GM19035 (cell line): ENCODE measurements around the gene LPCAT2.
"Not testable (repeated sequence)": the region's sequence is repeated elsewhere in the genome, so short reads cannot be mapped to it uniquely, and the experiment has no call there.

Experiments used
- ATAC-seq: cut with Tn5 transposase; IDR thresholded peaks from one replicate; pipeline ENCODE4 v1.9.1; 2021; ENCODE audit not compliant: unreplicated experiment

The LPCAT2 gene

DNA sequence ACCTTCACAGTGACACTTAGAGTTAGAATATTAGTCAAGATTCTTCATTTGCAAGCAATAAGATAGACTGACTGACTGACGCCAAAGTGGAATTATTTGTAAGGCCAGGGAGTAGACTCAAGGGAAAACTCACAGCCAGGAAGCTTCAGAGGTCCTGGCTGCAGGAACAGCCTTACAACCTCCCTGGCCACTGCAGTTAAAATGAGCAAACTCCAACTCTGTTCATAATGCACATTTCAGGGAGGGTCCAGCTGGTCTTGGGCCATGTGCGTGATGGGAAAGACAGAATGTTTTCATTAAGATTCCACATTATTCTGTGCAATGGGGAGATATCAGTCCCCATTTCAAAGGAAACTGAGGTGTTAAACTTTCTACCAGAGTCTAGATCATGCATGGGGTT is 67.5 kb downstream of the LPCAT2 start:
- no peak for ATAC-seq

DNA sequence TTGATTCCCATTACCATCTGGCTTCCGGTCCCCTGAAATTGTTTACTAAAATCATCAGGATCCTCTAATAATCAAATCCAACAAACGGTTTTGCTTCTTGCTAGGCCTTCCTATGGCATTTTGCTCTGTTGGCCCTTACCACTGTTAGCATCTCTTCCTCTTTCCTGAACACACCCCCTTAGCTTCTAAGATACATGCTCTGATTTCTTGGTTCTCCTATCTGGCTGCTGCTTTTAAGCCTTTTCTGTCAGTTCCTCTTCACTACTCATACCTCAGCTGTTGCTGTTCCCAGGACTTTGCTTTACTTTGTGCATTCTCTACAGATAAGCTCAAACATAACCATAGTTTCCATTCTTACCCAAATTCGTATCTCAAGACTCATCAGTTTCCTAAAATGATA is 69.0 kb downstream of the LPCAT2 start:
- no peak for ATAC-seq

GRCh38 chr16:55585631-55586030 is 76.8 kb downstream of the LPCAT2 start:
- ATAC-seq = no peak

DNA sequence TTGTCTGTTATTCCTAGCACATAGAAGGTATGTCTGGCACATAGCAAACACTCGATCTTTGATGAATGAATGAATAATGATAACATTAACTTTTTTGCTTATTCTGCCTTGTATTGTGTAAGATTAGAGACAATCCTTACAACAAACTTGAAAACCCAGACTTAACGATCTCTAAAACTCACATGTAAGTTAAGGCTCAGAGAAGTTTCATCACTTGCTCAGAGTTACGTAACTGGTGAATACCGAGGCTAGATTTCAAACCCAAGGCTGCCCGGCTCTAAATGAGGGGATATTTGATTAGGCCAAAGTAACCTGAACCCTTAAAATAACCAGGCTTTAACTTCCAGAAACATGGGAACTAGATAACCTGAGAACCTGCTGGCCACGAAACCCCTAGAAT is 79.9 kb downstream of the LPCAT2 start:
- ATAC-seq = no peak

DNA sequence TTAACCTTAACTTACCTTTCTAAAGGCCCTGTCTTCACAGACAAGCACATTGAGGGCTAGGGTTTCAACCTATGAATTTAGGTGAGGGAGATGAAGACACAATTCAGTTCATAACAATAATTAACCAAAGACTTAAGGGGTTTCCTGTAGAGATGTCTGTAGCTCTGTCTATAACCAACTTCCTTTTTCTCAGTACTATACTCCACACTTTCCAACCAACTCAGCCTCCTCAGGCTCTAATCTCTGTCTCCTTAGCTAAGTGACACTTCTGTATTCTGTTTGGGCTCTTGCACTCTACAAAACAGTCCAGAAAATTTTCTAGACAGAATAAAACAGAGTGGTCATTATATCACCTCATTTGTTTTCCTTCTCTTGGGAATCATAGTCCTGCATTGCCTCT is 83.4 kb downstream of the LPCAT2 start:
- ATAC-seq = no peak

DNA sequence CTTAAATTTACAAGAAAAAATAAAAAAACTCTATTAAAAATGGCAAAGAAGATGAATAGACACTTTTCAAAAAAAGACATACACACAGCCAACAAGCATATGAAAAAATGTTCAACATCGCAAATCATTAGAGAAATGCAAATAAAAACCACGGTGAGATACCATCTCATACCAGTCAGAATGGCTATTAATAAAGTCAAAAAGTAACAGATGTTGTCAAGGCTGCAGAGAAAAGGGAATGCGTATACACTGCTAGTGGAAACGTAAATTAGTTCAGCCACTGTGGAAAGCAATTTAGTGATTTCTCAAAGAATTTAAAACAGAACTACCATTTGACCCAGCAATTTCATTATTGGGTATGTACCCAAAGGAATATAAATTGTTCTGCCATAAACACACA is 89.1 kb downstream of the LPCAT2 start:
- ATAC-seq = no peak

DNA sequence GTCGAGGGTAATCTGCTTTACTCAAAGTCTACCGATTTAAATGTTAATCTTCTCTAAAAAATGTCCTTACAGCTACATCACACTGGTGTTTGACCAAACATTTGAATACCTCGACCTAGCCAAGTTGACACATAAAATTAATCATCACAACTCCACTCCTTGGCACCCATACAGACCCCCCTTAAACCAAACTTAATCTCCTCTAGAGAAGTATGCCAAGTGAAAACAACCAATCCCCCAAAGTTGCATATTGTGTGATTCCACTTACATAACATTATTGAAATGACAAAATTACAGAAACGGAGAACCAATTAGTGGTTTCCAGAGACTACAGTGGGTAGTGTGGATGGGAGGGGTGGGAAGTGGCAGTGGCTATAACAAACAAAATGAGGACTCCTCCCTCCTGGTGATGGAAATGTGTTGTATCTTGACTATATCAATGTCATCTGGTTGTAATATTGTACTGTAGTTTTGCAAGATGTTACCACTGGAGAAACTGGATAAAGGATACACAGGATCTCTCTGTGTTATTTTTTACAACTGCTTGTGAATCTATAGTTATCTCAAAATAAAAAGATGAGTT is 97.0 kb downstream of the LPCAT2 start:
- ATAC-seq = no peak

DNA sequence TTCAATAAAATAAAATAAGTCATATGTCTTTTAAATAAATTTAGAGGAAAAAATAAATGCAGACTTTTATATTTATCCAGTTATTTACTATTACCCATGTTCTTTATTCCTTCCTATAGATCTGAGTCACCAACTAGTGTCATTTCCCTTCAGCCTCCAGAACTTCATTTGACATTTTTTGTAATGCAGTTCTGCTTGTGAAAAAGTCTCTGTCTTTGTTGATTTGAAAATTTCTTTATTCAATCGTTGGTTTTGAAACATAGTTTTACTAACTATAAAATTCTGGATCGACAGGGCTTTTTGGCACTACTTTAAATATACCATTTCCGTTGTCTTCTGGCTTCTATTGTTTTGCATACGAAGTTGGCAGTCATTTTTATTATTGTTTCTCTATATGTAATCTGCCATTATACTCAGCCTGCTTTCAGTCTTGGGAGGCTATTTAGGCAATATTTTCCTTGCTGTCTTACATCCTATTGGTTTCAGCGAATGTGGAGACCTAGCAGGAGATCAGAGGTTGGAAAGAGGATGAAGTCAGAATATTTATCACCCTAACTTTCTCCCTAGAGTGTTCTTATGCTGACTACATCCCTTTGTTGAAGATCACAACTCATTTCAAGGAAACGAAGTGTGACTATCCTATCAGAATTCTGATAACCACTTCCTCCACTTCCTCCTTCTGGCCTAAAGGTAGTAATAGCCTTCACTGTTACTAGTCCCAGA is 104.9 kb downstream of the LPCAT2 start:
- no peak for ATAC-seq

GRCh38 chr16:55615071-55615470 is 106.2 kb downstream of the LPCAT2 start:
- ATAC-seq = no peak

GRCh38 chr16:55615670-55616069 is 106.8 kb downstream of the LPCAT2 start:
- not testable (repeated sequence) for ATAC-seq

- no peak for ATAC-seq
These were observed 112.9 kb downstream of the LPCAT2 start for GRCh38 chr16:55621771-55622170.

- ATAC-seq = no peak
These were observed 113.4 kb downstream of the LPCAT2 start for GRCh38 chr16:55622272-55622671.

GRCh38 chr16:55622930-55623561 is 114.2 kb downstream of the LPCAT2 start:
- no peak for ATAC-seq

GRCh38 chr16:55623640-55624039 is 114.8 kb downstream of the LPCAT2 start:
- ATAC-seq = no peak

DNA sequence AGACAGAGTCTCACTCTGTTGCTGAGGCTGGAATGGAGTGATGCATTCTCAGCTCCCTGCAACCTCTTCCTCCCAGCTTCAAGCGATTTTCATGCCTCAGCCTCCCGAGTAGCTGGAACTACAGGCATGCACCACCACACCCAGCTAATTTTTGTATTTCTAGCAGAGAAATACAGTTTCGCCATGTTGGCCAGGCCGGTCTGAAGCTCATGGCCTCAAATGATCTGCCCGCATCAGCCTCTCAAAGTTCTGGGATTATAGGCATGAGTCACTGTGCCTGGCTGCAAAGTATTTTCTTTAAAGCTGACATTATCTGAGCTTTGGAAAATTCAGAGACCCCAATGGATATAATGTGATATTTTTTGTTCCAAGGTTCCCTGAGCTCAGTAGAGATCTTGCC is 115.8 kb downstream of the LPCAT2 start:
- ATAC-seq = no peak

DNA sequence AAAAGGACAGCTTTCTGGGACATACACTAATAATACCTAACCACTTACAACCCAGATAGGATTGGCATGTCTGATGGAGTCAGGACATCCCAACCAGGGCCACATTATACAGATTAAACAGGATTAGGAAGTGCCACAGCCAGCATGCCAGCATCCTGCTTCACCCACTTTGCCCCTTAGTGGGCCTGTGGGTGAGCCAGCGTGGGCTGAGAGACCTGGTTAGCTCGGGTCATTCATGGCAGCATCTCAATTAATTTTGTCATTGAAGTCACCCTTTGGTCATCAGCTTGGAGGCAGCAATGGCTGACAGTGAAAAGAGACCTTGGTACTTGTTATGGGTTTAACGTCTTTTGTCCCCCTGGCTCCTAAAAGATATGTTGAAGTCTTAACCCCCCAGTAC is 117.0 kb downstream of the LPCAT2 start:
- no peak for ATAC-seq

- ATAC-seq = no peak
These were observed 119.6 kb downstream of the LPCAT2 start for GRCh38 chr16:55628306-55628968.

DNA sequence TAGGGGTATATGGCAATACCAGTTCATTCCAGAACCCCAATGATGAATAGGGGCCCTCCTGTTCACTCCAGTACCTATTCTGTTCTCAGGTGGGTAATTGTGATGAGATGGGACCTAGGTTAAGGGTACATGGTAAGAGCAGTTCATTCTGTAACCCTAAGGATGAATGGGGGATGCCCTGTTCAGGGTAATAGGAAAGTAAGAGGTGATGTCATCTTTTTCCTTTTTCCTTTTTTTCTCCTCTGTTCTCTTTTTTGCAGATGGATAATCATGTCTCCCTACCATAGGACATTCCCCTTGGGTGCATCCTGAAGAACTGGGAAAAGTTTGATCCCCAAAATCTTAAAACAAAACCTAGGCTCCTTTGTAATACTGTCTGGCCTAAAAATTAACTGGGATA is 121.9 kb downstream of the LPCAT2 start:
- no peak for ATAC-seq

- ATAC-seq = no peak
These were observed 123.4 kb downstream of the LPCAT2 start for GRCh38 chr16:55632259-55632658.

DNA sequence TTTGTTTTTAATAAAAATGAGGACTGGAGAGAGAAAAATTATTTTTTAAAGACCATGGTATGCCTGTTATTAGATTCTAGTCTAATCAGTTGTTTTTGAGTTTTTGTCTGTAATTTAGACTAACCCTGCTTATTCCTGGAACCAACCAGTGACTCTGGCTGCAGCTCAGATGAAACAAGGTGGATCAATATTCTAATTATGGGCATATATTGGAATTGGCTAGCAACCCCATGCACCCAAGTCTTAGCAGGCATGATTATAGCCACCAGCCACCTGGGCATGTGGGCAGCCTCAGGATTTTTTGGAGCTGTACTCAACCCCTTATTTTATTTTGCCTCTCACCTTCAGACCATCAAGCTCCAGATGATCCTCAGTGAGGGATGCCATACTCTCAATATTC is 125.3 kb downstream of the LPCAT2 start:
- ATAC-seq = no peak
